ENCODE results near the gene NCKAP5.

Gene NCKAP5

DNA sequence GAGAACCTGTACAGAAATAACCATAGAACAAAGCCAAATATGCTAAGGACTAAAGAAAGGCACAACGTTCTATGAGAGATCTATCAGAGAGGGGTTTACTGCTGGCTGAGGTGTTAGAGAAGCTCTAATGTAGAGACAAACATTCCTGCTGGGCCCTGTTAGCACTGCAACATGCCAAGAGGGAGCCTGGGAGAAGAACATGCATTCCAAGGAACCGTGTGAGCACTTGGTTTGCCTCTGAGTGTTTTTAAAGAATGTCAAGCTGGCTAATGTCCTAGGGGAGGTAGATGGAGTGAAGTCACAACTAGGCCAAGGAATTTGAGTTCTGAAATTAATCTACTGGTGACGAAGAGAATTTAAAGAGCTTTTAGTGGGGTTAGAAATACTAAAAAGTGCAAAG lies 514.0 kb downstream of the NCKAP5 start:
- DNase-seq, result no peak

DNA sequence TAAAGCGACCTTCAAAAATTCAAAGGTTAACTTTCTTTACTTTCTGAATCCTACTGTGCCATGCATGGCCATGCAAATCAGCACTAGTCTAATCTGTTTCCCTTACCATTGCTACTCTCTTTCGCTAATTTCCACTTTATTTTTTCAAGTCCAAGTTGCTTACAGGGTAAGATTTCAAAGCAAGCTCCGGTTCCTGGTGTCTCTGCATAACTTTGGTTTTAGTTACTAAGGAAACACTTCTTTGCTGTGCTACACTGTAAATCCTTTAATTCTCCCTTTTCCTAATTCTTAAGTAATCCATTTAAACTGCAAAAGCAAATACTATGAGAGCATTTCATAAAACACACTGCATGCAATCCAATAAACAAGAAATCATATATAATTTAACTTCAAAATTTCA lies 514.7 kb downstream of the NCKAP5 start:
- no peak for DNase-seq

DNA sequence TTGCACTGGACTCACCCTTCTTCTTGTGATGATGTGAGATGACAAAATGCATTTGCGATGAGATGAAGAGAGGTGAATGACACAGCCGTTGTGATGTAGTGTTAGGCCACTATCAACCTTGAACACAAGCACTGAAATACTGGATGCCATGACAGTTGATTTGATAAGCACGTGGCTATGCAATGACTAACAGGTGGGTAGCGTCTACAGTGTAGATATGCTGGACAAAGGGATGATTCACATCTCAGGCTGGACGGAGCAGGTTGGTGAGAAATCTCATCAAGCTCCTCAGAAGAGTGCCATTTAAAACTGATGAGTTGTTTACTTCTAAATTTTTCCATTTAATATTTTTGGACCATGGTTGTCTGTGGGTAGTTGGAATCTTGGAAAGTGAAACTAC lies 522.5 kb downstream of the NCKAP5 start:
- DNase-seq, result no peak

DNA sequence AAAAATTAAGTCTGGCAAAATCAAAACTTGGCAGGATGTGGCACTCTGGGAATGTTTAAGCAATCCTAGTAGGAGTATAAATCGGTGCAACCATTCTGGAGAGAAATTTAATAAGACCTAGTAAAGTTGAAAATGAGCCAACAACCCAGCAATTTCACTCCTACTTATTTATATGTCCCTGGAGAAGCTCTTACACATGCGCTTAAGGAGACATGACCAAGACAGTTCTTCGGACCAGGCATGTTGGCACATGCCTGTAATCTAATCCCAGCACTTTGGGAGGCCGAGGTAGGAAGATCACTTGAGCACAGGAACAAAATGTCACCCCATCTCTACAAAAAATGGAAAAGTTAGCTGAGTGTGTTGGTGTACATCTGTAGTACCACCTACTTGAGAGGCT lies 523.7 kb downstream of the NCKAP5 start:
- no peak for DNase-seq

DNA sequence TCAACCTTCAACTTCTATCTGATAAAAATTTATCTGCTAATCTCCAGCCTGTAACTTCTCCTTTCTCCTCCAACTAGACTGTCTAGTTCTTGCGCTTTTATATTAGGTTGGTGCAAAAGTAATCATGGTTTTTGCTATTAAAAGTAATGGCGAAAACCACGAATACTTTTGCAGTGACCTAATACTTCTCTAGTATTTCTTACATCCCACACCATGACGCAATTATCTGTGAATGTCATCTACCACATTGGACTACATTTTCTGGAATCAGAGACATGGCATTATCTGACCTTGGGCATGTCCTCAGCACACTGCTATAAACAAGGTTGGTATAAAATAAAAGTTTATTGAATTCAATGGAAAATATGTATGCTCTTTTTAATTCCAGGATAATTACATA lies 528.1 kb downstream of the NCKAP5 start:
- no peak for DNase-seq

DNA sequence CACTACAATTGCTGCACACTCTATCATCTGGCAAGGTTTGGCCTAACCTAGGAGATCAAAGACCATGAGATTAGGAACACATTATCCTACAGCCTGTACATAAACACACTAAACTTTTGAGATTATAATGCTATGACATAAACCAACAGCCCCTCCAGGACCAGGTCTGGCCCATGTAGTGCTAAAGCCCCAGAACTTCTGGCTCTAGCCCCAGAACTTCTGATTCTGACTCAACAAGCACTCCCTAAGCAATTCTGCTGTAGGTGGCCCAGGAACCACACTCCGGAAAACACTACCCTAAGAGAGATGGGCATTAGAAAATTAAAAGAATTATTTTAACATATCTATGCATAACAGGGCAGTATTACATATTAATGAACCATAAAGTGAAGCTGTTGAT lies 528.7 kb downstream of the NCKAP5 start:
- DNase-seq, result no peak

DNA sequence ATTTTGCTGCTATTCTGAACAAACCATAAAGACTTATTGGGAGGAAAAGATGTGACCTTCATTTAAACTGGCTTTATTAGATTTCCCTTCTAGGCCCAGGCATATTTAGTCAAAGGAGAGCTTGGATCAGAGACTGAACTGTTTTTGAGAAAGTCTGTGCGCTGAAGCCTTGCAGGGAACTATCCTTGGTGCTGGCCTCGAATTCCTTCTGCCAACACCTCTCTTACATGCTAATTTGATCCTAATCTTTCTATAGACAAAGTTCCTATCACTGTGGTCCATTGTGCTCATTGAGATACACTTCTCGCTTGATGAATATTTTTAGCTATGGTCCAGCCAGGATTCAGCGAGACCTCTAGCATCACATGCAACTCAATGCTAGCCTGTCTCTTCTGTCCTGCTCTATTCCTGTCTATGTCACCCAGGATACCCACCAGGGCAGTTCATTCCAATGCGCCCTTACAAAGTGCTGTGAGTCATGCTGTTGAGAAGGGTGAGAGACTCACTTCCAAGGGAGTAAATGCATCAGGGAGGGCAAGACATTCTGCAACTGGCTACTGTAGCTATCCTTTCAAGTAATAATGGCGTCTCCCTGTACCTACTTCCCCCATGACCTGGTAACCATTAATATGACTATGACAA lies 541.6 kb downstream of the NCKAP5 start:
- DNase-seq, result no peak

DNA sequence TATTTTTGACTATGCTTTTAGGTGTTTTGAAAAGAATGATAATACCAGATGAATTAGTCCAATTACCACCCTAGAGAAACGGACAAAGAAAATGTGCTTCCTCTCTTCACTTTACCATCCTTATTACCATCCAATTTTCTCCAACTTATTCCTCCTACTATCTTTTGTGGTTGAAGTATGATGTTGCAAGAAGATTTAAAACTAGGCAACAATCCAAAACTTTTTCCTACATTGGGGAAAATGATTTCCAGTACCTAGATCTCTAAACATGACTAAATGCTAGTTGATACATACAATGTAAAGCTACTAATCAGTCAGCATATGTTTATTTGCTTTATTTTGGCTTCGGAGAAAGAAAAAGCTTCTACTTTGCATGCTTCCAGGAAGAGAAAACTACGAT lies 543.3 kb downstream of the NCKAP5 start:
- DNase-seq, result no peak

DNA sequence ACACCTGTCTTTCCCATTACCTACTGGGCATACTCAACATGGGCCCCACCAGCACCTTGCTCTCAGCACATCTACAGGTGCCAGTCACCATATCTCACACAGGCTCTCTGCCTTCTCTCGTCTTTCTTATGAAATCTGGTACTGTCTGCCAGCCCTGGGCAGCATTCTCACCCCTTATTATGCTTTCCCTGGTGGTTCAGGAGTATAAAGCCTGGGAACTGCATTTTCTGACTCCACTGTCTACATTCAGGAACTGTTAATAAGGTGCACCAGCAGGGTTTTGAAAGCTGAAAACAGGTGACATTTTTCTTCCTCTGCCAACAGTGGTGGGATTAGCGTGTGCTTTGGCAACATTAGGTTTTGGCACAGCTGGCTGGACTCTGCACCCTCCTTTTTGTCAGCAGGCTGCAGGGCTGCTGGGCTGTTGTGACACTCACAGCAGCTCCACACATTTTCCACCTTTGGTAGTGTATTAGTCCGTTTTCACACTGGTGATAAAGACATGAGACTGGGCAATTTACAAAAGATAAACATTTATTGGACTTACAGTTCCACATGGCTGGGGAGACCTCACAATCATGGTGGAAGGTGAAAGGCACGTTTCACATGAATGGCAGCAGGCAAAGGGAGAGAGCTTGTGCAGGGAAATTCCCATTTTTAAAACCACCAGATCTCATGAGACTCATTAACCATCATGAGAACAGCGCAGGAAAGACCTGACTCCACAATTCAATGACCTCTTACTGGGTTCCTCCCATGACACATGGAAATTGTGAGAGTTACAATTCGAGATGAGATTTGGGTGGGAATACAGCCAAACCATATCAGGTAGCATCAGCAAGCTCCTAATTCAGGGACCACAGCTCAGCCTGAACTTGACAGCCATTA lies 555.2 kb downstream of the NCKAP5 start:
- no peak for DNase-seq

DNA sequence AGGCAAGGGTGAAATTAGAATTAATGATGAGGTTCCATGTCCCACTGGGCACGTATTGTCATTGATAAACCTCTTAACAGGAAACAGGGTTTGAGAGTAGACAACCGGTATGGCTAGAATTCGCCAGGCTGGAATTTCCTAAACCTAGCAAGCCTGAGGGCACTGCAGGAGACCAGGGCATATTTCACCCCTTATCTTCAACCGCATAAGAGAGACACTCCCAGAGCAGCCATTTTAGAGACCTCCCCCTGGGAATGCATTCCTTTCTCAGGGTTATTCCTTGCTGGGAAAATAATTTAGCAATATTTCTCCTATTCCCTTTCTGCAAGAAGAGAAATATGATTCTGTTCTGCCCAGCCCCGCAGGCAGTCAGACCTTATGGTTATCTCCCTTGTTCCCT lies 563.6 kb downstream of the NCKAP5 start:
- DNase-seq, result no peak

DNA sequence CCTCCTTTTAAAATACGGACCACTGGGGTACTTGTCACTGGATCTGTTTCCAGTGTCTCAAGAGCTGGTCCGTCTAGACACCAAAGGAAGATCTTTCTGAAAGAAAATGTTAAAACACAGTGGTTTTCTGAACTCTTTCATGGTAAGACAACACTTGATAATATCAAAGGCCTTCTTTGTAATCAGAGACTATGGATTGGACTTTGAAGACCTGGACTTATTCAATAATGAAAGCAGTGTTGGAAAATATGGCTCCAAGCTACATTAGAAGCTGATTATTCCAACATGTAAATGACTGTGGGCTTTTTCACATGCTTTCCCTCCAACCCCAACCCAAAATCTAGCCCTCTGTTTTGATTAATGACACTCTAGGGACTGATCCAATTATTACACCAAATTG lies 568.8 kb downstream of the NCKAP5 start:
- DNase-seq, result no peak

DNA sequence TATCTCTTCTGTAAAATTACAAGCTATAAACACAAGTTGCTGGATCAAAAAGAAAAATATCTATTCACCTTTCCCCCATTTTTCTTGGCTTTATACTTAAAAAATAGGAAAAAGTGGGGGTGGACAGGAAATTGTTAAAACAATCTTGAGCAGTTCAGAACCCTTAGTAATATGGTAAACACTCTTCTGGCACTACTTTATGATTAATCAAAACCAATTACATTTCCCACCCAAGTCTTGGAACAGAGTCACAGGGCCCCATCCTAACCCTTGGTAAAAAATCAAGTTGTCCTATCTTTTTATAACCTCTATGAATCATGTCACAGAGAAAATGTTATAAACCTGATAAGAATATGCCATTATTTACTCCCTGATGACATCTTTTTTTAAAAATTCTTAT lies 570.0 kb downstream of the NCKAP5 start:
- no peak for DNase-seq

DNA sequence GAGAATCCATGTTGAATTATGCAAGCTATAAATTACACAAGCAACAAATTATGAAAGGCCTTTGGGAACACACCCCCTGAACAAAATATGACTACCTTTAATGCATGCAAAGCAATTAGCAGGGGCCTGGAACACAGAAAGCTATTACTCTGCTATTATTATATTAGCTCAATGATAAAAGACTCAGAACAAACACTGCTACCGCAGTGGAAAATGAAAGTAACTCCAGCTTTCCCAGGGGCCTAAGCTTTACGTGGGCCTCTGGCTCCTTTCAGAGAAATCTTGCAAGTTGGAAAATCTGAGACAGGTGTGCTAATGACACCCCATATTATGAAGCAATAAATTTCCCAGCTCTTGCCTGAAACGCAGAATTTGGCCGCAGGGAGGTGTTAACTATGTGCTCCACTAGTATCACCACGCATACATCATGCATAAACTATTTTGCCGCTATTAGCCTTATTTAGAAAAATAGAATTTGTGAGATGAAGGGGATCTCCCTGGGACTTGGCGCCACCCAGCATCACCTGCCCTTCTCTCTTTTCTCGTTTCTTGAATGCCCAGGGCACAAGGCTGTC lies 576.7 kb downstream of the NCKAP5 start:
- DNase-seq, result no peak

DNA sequence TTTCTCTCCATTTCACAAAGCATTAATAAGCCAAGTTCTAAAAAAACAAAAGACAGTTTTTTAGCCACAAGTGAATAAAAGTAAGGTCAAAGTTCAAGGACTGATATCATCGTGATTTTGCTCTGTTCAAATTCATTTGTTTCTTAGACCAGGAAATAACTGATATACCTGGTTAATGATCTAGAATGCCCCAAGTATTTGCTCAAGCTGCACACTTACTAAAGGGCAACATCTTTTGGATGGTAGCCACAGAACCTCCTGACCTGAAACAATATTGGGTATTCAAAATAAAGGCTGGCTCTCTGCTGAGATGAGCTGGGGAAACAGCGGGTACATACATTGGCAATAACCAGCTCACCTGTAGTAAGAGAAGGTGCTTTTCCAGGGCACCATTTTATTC lies 583.5 kb downstream of the NCKAP5 start:
- DNase-seq, result no peak

DNA sequence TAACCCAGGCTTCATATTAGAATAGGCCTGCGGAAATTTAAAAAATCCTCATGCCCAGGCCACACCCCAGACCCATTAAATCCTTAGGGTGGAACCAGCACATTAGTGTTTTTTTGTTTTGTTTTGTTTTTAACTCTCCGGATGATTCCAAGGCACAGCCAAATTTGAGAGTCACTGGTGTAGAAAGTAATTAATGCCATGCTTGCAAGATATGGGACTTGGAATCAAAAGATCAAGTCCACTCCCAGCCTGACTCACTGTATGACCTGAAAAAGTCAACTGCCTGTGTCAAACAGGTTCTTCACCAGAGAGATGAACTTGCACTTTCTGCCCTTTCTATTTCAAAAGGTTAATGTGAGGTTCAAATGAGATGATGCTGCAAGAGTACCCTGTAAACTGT lies 588.0 kb downstream of the NCKAP5 start:
- DNase-seq, result no peak

DNA sequence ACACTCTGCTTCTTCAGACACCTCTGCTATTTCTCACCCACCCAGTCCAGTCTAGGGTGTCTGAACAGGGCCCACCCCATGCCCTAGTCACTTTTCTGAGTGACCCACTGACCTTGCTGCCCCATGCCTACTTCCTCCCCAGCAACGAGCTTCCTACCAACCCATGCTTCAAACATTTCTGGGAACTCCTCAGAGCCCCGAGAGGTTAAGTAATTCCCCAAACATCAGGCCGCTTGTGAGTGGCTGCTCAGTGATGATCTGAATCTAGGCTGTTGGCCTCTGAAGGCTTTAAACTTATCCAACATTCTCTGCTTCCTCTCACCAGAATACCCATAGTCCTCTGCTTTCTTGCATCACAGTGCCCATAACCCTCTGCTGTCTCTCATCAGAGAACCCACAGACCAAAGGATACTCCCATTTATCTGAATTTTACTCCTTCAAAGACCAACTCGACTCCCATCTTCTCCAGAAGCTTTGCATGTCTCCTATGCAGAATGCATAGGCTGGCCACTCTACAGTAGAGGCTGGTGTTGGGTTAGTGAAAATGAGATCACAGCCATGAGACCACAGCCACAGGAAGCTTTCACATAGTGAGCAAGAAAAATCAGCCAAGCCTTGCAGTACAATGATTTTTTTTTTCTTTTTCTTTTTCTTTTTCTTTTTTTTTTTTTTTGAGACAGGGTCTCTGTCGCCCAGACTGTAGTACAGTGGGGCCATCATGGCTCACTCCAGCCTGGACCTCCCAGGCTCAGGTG lies 588.7 kb downstream of the NCKAP5 start:
- DNase-seq, result no peak

DNA sequence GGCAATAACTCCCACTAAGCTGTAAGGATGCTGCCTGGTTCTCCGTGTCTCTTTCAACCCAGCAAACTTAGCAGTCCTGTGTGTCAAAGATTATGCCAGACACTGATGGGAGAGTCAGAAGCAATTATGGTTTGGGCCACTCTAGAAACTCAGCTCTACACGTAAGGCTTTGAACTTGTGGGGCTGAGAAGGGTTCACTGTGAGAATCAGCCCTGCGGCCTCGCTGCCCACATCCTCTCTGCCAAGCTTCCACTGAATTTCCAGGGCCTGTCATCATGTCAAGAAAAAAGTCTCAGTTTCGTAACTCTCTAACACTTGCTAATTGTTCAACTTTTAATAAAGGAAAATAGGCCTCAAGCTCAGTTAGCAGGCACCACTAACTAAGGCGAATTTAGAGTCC lies 589.4 kb downstream of the NCKAP5 start:
- DNase-seq, result no peak

DNA sequence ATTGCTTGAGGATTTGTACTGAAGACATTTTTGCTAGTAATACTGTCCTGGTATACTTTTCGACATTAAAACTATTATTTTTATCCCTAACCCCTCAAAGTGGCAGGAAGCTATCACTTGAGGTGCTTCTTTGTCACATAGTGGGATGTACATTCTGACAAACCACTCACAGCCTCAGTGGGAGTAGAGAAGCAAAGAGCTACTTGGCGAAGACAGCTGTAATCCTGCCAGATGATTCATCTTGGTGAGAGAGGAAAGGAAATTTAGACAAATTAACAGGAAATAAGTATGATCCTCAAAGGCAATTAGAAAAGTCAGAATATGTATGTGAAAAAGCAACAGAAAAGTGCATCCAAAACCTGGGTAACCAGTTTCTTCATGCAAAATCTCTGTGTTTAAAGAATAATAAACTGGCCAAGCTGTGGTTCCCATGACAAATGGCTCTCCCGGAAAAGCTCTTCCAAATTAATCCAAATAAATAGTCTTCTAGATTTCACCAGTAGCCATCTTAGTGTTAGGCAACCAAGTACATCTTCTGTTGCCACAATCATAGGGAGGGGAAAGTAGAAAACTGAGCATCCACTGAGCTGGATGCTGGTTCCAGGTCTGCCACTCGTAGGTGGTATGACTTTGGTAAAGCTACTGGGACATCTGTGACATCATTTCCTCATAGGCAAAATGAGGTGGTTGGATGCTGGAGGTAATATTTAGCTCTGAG lies 590.3 kb downstream of the NCKAP5 start:
- no peak for DNase-seq

DNA sequence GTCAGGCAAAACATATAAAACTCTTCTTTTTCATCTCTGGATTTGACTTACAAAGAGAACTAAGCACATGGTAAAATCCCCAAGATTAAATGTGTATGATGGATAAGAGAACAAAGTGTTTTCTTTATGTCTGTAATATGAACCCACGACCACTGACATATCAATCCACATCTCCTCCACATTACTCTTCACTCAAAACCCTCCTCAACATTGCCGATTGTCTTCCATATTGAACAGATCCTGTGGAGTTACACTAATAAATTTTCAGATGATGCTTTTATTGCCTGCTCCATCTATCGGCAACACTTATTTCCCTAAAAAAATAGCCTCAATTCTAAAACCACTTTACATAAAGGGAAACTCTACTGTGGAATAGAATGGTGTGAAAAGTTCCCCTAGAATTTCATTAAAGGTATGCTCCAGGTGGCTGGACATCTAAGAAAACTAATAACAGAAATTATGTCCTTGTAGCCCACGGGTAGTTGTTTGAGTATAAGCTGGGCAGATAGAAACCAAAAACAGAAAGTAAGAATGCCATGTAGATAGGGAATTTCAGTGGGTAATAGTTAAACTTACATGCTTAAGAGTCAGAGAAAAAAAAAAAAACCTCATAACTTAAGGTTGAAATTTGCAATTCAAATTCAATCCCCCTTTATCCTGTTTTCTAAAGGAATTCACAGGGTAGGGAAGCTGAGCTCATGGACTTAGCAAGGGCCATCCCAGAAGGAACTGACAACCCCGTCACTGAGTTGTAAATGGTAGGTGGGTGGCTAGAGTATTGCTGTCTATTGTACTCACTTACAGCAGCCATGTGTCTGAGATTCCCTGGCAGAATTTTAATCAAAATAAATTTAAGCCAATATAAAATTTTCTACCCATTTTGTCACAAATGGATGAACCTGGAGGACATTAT lies 592.8 kb downstream of the NCKAP5 start:
- no peak for DNase-seq

DNA sequence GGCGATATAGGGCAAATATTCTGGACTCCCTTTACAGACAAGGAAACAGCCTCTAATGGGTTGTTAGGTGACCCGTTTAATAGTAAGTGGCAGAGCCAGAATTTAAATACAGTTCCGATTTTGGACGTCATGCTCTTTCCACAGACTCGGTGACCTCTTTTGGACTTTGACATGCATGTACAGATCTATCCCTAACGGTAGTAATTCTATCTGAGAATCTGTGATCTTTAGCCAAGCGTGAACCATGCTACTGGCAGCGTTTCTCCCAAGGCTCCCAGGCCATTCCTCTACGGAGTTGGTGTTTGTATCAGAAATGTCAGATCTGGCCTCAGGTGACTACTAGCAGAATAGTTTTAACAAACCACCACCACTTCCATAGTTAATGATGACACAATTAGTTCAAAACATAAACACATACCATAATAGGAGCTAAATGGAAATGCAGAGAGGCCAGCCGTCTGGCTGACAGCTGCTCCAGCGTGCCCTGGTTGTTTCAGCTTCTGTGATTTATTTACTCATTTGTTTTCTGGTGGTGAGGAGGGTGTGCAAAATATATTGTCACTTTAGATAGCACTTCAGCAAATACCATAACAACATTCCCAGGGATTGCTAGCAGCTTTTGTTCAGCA lies 593.7 kb downstream of the NCKAP5 start:
- no peak for DNase-seq
